Transverse colon (tissue), 3 donors: ENCODE data around the gene GABRR3.

Source experiments
- CTCF ChIP-seq, 5 experiments: fragments of 200-600 bp in 3 of 5; fragments of 450-650 bp in 2 of 5; sonication (generic) in 3 of 5; IDR thresholded peaks; 1 replicate in 2 of 5; 2 replicates in 3 of 5; pipeline ENCODE4 v1.5.1; 2016 to 2017; ENCODE audit warnings: antibody characterized with exemption in 5 of 5, inconsistent platforms in 3 of 5, mild to moderate bottlenecking in 2 of 5, moderate library complexity in 1 of 5
- POLR2A ChIP-seq: fragments of 450-650 bp; IDR thresholded peaks from one replicate; pipeline ENCODE4 v1.6.1; 2016; ENCODE audit warnings: antibody characterized with exemption, mild to moderate bottlenecking, moderate library complexity

GRCh38 chr3:97991293-97991682 is 43.8 kb downstream of the GABRR3 start:
- TF ChIP-seq POLR2A (no peak), CTCF (IDR thresholded peaks at IDR 0.05) (no peak)
